ENCODE measurements around the gene IQCN.
A peak's percentile ranks its signal among the peaks of the same experiment; 100 is the strongest.

IQCN gene

DNA sequence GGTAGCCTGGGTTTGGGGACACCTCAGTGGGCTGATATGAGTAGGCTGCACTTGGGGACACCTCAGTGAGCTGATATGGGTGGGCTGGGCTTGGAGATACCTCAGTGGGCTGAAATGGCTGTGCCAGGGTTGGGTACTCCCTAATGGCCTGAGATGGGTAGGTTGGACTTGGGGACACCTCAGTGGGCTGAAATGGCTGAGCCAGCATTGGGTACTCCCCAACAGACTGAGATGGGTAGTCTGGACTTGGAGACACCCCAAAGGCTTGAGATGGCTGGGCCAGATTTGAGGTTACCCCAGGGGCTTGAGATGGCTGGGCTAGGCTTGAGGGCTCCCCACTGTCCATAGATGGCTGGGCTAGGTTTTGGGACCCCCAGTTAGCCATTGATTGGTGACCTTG, 12.1 kb downstream of the IQCN start:
- no peak for TF ChIP-seq CTCF (IDR thresholded peaks at IDR 0.05; ENCODE audit: low read depth, low read length)
- H3K36me3 ChIP-seq, result peaks cover 22% of the 10 kb centered on the region
- H3K4me3 ChIP-seq (ENCODE audit: low read depth, low read length), result no peak overlapping the region
- no peaks in the 10 kb centered on the region for H3K27me3 ChIP-seq (ENCODE audit: insufficient read depth, low read depth, severe bottlenecking)
- H3K9me3 ChIP-seq (ENCODE audit: severe bottlenecking), result no peaks in the 10 kb centered on the region
- DNase-seq, result no peak
- H3K27ac ChIP-seq, result no peak overlapping the region

- no peak for DNase-seq
- no peaks in the 10 kb centered on the region for H3K9me3 ChIP-seq (ENCODE audit: severe bottlenecking)
- H3K27ac ChIP-seq, result no peak overlapping the region
- no peak for TF ChIP-seq CTCF (IDR thresholded peaks at IDR 0.05; ENCODE audit: low read depth, low read length)
- peaks cover 16% of the 10 kb centered on the region for H3K36me3 ChIP-seq
- no peaks in the 10 kb centered on the region for H3K27me3 ChIP-seq (ENCODE audit: insufficient read depth, low read depth, severe bottlenecking)
- no peak overlapping the region for H3K4me3 ChIP-seq (ENCODE audit: low read depth, low read length)
These were observed 12.8 kb downstream of the IQCN start for GRCh38 chr19:18261474-18261873.

DNA sequence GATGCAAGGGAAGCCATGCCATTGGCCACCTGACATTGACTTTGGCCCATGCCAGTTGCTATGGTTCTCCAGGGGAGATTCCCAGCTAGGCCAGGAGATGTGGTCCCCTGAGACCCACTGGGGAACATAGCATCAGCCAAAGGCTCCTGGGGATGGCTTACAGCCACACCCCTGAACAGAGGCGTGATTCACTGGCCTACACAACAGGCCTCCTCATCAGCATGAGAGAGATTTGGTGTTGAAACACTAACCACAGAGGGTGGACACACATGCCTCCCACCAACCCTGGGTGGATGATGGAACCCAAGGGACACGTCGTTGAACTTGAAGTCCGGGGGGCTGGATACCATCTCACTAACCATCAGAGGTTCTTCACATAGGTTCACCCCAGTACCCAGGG, 14.4 kb downstream of the IQCN start:
- Histone ChIP-seq H3K27me3 (ENCODE audit: insufficient read depth, low read depth, severe bottlenecking) (no peaks in the 10 kb centered on the region), H3K36me3 (peaks cover 4% of the 10 kb centered on the region), H3K27ac (no peak overlapping the region), H3K9me3 (ENCODE audit: severe bottlenecking) (no peaks in the 10 kb centered on the region), H3K4me3 (ENCODE audit: low read depth, low read length) (no peak overlapping the region)
- DNase-seq, result no peak
- TF ChIP-seq CTCF (IDR thresholded peaks at IDR 0.05; ENCODE audit: low read depth, low read length), result no peak

- no peaks in the 10 kb centered on the region for H3K9me3 ChIP-seq (ENCODE audit: severe bottlenecking)
- H3K27ac ChIP-seq, result no peak overlapping the region
- no peaks in the 10 kb centered on the region for H3K27me3 ChIP-seq (ENCODE audit: insufficient read depth, low read depth, severe bottlenecking)
- no peaks in the 10 kb centered on the region for H3K36me3 ChIP-seq
- no peak overlapping the region for H3K4me3 ChIP-seq (ENCODE audit: low read depth, low read length)
- TF ChIP-seq CTCF (IDR thresholded peaks at IDR 0.05; ENCODE audit: low read depth, low read length), result no peak
- no peak for DNase-seq
These were observed 16.5 kb downstream of the IQCN start for GRCh38 chr19:18257503-18258470.

GRCh38 chr19:18254546-18255503, 19.4 kb downstream of the IQCN start:
- Histone ChIP-seq H3K4me3 (ENCODE audit: low read depth, low read length) (no peak overlapping the region), H3K36me3 (no peaks in the 10 kb centered on the region), H3K27me3 (ENCODE audit: insufficient read depth, low read depth, severe bottlenecking) (no peaks in the 10 kb centered on the region), H3K27ac (no peak overlapping the region), H3K9me3 (ENCODE audit: severe bottlenecking) (no peaks in the 10 kb centered on the region)
- no peak for DNase-seq
- peak; percentile 60 for TF ChIP-seq CTCF (IDR thresholded peaks at IDR 0.05; ENCODE audit: low read depth, low read length)

Measured in WERI-Rb-1 (cell line).